Fibroblast of the aortic adventitia (primary cell): Measurements from ENCODE around the gene TMBIM4. TPM values are rescaled to one million over a fixed set of nuclear protein-coding genes. Genes with fewer than 3 reads are reported as not detected.

Source experiments
- DNase-seq: peaks from one replicate; pipeline ENCODE4 v3.0.0-alpha.2; 2010; ENCODE audit warnings: low read depth
- H3K4me3 ChIP-seq: 2 replicates; pipeline ENCODE4 v1.5.1; 2011; ENCODE audit warnings: low read depth, mild to moderate bottlenecking, control low read depth, low read length, moderate library complexity
- total RNA-seq: library from RNA; depleted of rRNA; stranded (reverse); fragments of >200 nt; gene quantifications from 2 replicates; pipeline ENCODE4 v1.2.3, GENCODE V29; 2012; ENCODE audit warnings: low replicate concordance
- TF ChIP-seq, protein P1 (sequence below): IDR thresholded peaks from 2 replicates; pipeline ENCODE4 v1.5.1; 2011; ENCODE audit warnings: mild to moderate bottlenecking, low read length, control low read depth, inconsistent platforms; ENCODE audit not compliant: insufficient read depth

TMBIM4 gene
- total RNA-seq, 1 donor: 220 TPM

GRCh38 chr12:66118240-66118891 lies 51.4 kb downstream of the TMBIM4 start:
- no peak overlapping the region for H3K4me3 ChIP-seq
- TF ChIP-seq, protein P1, sequence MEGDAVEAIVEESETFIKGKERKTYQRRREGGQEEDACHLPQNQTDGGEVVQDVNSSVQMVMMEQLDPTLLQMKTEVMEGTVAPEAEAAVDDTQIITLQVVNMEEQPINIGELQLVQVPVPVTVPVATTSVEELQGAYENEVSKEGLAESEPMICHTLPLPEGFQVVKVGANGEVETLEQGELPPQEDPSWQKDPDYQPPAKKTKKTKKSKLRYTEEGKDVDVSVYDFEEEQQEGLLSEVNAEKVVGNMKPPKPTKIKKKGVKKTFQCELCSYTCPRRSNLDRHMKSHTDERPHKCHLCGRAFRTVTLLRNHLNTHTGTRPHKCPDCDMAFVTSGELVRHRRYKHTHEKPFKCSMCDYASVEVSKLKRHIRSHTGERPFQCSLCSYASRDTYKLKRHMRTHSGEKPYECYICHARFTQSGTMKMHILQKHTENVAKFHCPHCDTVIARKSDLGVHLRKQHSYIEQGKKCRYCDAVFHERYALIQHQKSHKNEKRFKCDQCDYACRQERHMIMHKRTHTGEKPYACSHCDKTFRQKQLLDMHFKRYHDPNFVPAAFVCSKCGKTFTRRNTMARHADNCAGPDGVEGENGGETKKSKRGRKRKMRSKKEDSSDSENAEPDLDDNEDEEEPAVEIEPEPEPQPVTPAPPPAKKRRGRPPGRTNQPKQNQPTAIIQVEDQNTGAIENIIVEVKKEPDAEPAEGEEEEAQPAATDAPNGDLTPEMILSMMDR: no peak
- DNase-seq: no peak

DNA sequence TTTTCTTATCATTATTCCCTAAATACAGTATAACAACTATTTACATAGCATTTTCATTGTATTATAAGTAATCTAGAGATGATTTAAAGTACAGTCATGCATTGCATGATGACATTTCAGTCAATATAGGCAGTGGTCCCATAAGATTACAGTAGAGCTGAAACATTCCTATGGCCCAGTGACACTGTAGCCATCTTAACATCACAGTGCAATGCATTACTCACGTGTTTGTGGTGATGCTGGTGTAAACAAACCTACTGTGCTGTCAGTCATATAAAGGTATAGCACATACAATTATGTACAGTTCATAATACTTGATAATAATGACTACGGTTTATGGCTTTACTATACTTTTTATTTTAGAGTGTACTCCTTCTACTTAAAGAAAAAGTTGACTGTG lies 52.6 kb downstream of the TMBIM4 start:
- TF ChIP-seq, protein P1: no peak
- no peak for DNase-seq
- H3K4me3 ChIP-seq: no peak overlapping the region

- no peak overlapping the region for H3K4me3 ChIP-seq
- TF ChIP-seq, protein P1: no peak
- DNase-seq: no peak
Measured at GRCh38 chr12:66115071-66115600, 54.7 kb downstream of the TMBIM4 start.

DNA sequence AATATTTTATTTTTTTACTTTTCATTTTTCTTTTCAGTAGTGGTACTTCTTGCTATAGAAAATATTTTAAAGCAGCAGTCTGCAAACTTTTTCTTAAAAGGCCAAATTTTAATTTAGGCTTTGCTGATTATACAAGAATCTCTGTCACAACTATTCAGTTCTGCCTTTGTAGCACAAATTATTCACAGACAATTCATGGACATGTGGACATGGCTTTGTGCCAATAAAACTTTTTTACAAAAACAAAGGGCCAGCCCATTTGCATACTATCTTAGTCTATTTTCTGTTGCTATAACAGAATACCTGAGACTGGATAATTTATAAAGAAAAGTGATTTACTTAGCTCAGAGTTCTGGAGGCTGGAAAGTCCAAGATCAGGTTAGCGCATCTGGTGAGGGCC lies 56.3 kb downstream of the TMBIM4 start:
- H3K4me3 ChIP-seq: no peak overlapping the region
- TF ChIP-seq, protein P1: no peak
- no peak for DNase-seq

DNA sequence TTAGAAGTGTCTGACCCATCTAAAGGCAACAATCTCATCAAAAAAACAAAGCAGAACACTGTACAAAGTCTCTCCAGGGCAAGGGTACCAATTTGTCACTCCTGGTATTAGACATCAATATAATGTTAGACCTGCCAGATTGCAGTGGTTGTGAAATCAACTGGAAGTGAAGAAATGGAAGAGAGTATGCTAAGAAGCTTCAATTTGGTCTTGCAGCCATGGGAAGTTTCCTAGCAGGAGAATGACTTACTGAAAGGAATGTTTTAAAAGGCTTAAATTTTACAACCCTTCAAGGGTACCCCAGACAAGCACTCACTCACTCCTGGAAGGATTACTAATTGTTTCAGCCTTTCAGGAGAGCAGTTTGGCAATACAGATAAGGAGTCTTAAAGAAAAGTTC lies 58.2 kb downstream of the TMBIM4 start:
- TF ChIP-seq, protein P1: no peak
- DNase-seq: no peak
- H3K4me3 ChIP-seq: no peak overlapping the region

DNA sequence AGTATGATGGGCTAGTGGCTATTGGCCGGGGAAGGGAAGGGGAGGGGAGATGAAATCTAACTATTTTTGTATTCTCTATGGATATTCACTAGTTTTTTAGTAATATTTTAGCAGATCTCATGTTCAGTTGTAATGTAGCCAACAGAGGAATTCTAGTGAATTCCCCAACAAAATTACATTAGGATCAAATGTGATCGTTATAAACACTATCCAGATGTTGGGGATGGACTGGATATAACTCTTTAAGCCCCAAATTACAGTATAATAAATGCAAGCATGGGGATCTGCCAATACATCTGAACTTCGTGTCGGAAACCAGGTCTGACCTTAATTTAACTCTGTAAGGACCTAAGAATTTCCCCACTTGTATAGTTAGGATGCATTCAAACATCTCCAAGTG lies 60.7 kb downstream of the TMBIM4 start:
- no peak for DNase-seq
- H3K4me3 ChIP-seq: no peak overlapping the region
- TF ChIP-seq, protein P1: no peak

DNA sequence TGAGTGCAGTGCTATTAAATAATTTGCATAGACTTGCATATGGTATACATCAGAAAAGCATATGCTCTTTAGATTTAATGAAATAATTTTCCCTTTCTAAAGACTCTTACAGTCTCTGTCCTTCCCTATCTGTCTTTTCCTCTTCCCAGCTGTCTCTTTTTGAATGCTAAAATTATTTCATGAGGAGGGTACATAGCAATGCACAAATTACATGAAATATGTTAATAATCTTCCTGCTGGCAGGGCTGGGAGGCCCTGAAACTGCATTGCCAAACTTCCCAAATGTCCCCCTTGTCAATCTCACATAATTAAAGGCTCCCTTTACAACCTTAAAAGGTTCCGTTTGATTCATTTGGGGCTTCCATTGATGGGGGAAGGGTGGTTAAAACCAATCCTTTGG lies 61.4 kb downstream of the TMBIM4 start:
- TF ChIP-seq, protein P1: no peak
- no peak overlapping the region for H3K4me3 ChIP-seq
- DNase-seq: no peak
